NT2/D1 (cell line): ENCODE results near the gene TTYH3.

Experiments
- DNase-seq: peaks from one replicate; pipeline ENCODE4 v3.0.0-alpha.2; 2011; ENCODE audit warnings: low read depth, low spot score
- H3K27me3 ChIP-seq: 2 replicates; pipeline ENCODE4 v1.6.0; 2011; ENCODE audit warnings: mild to moderate bottlenecking; ENCODE audit not compliant: insufficient read length, insufficient read depth
- H3K36me3 ChIP-seq: 2 replicates; pipeline ENCODE4 v1.6.1; 2011; ENCODE audit warnings: mild to moderate bottlenecking, low read length, mixed read lengths; ENCODE audit not compliant: insufficient read depth, insufficient read length
- H3K4me1 ChIP-seq: 2 replicates; pipeline ENCODE4 v1.5.1; 2011; ENCODE audit not compliant: insufficient read depth, insufficient read length
- H3K4me3 ChIP-seq: 2 replicates; pipeline ENCODE4 v1.5.1; 2011; ENCODE audit warnings: low read depth; ENCODE audit not compliant: insufficient read length
- H3K9ac ChIP-seq: 2 replicates; pipeline ENCODE4 v1.6.0; 2011; ENCODE audit warnings: low read depth; ENCODE audit not compliant: insufficient read length
- H3K9me3 ChIP-seq: 2 replicates; pipeline ENCODE4 v1.5.1; 2011; ENCODE audit warnings: mild to moderate bottlenecking, low read length; ENCODE audit not compliant: insufficient read depth
- SUZ12 ChIP-seq: IDR thresholded peaks from 2 replicates; pipeline ENCODE4 v1.6.1; 2011; ENCODE audit not compliant: insufficient read length, insufficient read depth; ENCODE audit errors: extremely low read depth
- YY1 ChIP-seq: IDR thresholded peaks from 2 replicates; pipeline ENCODE4 v1.6.1; 2011; ENCODE audit not compliant: insufficient read length, insufficient read depth
- ZNF274 ChIP-seq: IDR thresholded peaks from 2 replicates; pipeline ENCODE4 v1.6.1; 2011; ENCODE audit warnings: mild to moderate bottlenecking, low read depth, low read length

Gene TTYH3

GRCh38 chr7:2643386-2644219, 11.8 kb downstream of the TTYH3 start:
- Histone ChIP-seq H3K4me1 (peaks cover 44% of the 10 kb centered on the region), H3K27me3 (no peaks in the 10 kb centered on the region), H3K9ac (peak overlapping the region; percentile 42), H3K4me3 (no peak overlapping the region), H3K9me3 (no peaks in the 10 kb centered on the region), H3K36me3 (peaks cover 66% of the 10 kb centered on the region)
- TF ChIP-seq YY1 (no peak), SUZ12 (no peak), ZNF274 (no peak)
- DNase-seq = no peak

GRCh38 chr7:2644220-2644561, 12.4 kb downstream of the TTYH3 start:
- peaks cover 45% of the 10 kb centered on the region for H3K4me1 ChIP-seq
- no peak for TF ChIP-seq ZNF274
- no peak for TF ChIP-seq SUZ12
- TF ChIP-seq YY1 = no peak

GRCh38 chr7:2644562-2645273, 12.9 kb downstream of the TTYH3 start:
- no peak overlapping the region for H3K4me3 ChIP-seq
- H3K36me3 ChIP-seq = peaks cover 64% of the 10 kb centered on the region
- peaks cover 44% of the 10 kb centered on the region for H3K4me1 ChIP-seq
- H3K9ac ChIP-seq = peak overlapping the region; percentile 26
- TF ChIP-seq YY1 (no peak), SUZ12 (no peak), ZNF274 (no peak)
- DNase-seq = no peak
- H3K9me3 ChIP-seq = no peaks in the 10 kb centered on the region
- no peaks in the 10 kb centered on the region for H3K27me3 ChIP-seq

More at GRCh38 chr7:2644220-2644561, 12.4 kb downstream of the TTYH3 start:
- DNase-seq = no peak
- H3K9me3 ChIP-seq = no peaks in the 10 kb centered on the region
- peaks cover 64% of the 10 kb centered on the region for H3K36me3 ChIP-seq
- H3K9ac ChIP-seq = peak overlapping the region; percentile 42
- H3K27me3 ChIP-seq = no peaks in the 10 kb centered on the region
- no peak overlapping the region for H3K4me3 ChIP-seq

- H3K4me3 ChIP-seq = no peak overlapping the region
- no peaks in the 10 kb centered on the region for H3K27me3 ChIP-seq
Measured at GRCh38 chr7:2645274-2645868, 13.6 kb downstream of the TTYH3 start.

GRCh38 chr7:2646336-2646679, 14.5 kb downstream of the TTYH3 start:
- Histone ChIP-seq H3K36me3 (peaks cover 65% of the 10 kb centered on the region), H3K9ac (peak overlapping the region; percentile 21), H3K4me1 (peaks cover 38% of the 10 kb centered on the region), H3K4me3 (no peak overlapping the region), H3K9me3 (no peaks in the 10 kb centered on the region), H3K27me3 (no peaks in the 10 kb centered on the region)
- TF ChIP-seq YY1 (no peak), SUZ12 (no peak), ZNF274 (no peak)
- no peak for DNase-seq

More at GRCh38 chr7:2645274-2645868, 13.6 kb downstream of the TTYH3 start:
- peak; percentile 55 for DNase-seq
- peak overlapping the region; percentile 71 for H3K9ac ChIP-seq
- peaks cover 44% of the 10 kb centered on the region for H3K4me1 ChIP-seq
- no peaks in the 10 kb centered on the region for H3K9me3 ChIP-seq
- TF ChIP-seq SUZ12 (no peak), YY1 (no peak), ZNF274 (no peak)
- peaks cover 62% of the 10 kb centered on the region for H3K36me3 ChIP-seq

- Histone ChIP-seq H3K9ac (no peak overlapping the region), H3K36me3 (peaks cover 71% of the 10 kb centered on the region), H3K27me3 (no peaks in the 10 kb centered on the region), H3K4me1 (peaks cover 37% of the 10 kb centered on the region), H3K9me3 (no peaks in the 10 kb centered on the region), H3K4me3 (no peak overlapping the region)
- TF ChIP-seq YY1 = no peak
- no peak for TF ChIP-seq SUZ12
- TF ChIP-seq ZNF274 = no peak
- no peak for DNase-seq
Measured at GRCh38 chr7:2646680-2647571, 15.1 kb downstream of the TTYH3 start.
